GM19438 (cell line): ENCODE results near the gene CAPSL.
"Not testable (repeated sequence)": the region's sequence is repeated elsewhere in the genome, so short reads cannot be mapped to it uniquely, and the experiment has no call there.

ENCODE experiments used
- ATAC-seq: cut with Tn5 transposase; IDR thresholded peaks from one replicate; pipeline ENCODE4 v1.9.1; 2021; ENCODE audit warnings: low read depth; ENCODE audit not compliant: unreplicated experiment

The CAPSL gene

DNA sequence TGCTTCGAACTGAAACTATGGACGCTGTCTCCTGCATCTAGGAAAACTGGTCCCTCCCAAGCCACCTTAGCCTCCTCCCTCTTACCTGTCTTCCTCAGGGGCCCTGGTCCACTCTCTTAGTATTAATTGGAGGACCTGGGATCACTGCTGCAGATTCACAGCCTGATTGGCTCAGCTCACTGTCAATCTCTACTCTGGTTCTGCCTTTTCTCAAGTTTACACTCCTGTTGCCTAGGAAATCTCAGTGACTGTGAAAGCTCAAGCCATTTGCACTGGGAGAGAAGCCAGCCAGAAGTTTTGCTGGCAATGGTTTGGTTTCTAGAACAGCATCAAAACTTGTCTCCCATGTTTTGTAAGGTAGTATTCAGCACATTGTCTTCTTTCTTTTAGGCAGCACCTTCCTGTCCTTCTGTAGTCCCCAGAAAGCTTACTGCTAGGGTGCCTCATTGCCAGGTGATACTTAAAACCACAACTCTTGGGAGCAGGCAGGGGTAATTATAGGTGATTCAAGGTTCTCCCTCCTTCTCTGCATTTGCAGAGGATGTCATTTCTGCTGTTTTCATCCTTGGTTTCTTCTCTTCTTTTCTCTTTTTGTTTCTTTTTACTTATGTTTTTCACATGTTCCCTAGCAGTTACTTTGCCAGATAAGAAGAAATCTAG, at the start of gene CAPSL:
CAPSL (minus strand) TSS at position 55 of the 660 bp plus-strand sequence. CDS start 17,502 bp downstream, outside the sequence.
- ATAC-seq, result no peak

GRCh38 chr5:35987776-35988175, 49.4 kb upstream of the CAPSL start:
- no peak for ATAC-seq

- no peak for ATAC-seq
Observed at GRCh38 chr5:35979715-35980114, 41.3 kb upstream of the CAPSL start.

- not testable (repeated sequence) for ATAC-seq
Observed at GRCh38 chr5:35976859-35977258, 38.4 kb upstream of the CAPSL start.

DNA sequence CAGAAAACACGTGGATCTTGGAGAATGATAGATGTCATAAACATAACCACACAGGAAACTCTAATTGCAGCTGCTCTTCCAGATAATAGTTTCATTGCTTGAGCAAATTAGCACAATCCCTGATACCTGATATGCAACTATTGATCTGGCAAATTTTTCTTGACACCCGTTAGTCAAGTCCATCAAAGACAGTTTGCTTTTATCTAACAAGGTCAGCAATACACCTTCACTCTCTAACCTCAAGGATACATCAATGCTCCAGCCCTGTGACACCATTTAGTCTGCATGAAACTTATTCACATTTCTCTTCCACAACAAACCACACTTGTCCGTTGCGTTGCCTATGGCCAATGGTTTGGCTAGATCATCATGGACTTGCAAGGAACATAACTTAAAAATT, 36.1 kb upstream of the CAPSL start:
- ATAC-seq, result no peak

GRCh38 chr5:35971878-35972210, 33.4 kb upstream of the CAPSL start:
- ATAC-seq, result no peak

- ATAC-seq, result no peak
Observed at GRCh38 chr5:35971186-35971877, 32.9 kb upstream of the CAPSL start.

DNA sequence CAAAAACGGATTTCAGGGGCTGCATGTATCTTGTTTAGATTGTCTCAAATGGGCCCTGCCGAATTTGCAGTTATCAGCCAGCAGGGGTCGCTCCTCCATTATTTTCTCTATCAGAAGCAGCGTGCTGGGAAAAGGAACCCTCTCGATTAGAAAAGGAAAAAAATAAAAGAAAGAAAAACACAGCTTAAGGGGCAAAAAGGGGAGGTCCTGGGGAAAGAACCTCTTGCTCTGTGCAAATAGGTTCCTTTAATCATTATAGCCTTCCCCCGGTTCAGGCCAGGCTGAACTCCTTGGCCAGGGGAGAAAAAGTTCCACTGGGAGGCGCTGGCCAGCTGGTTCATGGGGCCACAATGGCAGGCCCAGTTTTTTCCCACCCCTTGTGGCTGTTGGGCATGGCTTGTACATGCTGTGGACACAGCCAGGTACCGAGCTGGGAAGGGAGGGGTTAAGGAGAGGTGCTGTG, 25.0 kb upstream of the CAPSL start:
- ATAC-seq, result no peak

DNA sequence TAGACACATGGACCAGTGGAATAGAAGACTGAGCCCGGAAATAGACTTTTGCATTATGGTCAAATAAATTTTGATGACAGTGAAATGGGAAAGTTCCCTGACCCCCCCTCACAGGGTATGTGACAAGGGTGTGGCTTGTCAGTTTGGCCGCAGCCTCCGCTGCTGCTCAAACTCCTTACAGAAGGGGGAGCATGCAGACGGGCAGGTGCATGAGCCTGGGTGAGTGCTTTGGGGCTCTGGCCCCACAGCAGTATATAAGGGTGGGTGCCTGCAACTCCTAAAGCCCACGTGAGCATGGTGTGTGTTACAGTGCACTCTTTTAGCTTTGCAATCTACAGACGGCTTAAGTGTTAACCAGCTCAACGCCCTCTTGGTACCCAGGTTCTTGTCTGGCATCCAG, 21.9 kb upstream of the CAPSL start:
- no peak for ATAC-seq

- no peak for ATAC-seq
Observed at GRCh38 chr5:35956429-35956828, 18.0 kb upstream of the CAPSL start.

DNA sequence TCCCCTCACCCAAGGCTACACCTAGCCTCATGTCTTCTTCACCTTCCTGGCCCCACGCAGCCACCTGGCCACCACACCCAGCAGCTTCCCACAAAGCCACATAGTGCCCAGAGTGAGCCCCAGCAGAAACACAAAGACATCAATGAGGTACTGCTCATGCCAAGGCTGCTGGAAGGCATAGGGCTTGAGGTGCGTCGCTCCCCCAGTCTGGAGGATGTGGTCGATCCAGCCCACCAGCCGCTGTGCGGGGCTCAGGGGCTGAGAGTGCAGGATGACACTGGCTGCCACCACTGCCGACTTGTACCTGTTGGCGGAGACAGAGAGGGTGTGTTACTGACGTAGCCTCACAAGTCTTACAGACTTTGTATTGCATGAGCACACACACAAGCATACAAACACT, 15.8 kb upstream of the CAPSL start:
- no peak for ATAC-seq

- ATAC-seq, result no peak
Observed at GRCh38 chr5:35947085-35947484, 8.7 kb upstream of the CAPSL start.

GRCh38 chr5:35939639-35940038, 1.2 kb upstream of the CAPSL start:
- ATAC-seq, result no peak

- ATAC-seq, result peak; percentile 81
Observed at GRCh38 chr5:35926389-35927051, 11.9 kb downstream of the CAPSL start.

DNA sequence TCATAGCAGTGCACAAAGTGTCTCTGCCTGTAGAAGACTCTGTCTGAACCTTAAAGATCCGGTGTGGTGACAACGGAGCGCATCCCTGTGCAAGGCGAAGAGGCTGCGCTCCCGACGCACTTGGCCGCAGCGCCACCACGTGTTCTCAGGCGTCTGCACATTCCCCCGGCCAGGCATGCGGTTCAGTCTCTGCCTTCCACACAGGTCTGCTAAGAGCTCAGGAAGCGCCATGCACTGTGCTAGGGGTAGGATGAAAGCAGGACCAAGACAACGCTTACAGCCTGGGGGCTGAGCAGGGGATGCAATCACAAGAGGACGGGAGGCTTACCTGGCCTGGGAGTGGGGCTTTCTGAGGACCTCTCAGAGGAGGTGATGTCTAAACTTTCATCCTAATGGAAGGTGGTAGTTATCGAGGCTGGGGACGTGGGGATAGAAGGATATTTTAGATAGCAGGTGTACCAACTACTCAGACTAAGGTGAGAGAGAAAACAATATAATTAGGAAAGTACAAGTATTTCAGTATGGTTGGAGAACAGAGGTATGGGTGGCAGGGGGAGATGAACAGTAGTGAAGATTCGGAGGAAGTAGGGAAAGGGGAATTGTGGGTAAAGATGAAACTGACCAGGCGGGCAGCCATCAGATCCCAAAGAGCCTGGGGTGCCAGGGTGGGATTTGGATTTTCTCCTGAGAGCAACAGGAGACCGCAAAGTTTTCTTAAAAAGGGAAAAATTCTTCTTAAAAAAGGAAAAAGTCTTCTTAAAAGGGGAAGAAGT, 13.3 kb downstream of the CAPSL start:
- ATAC-seq, result peak; percentile 71

GRCh38 chr5:35924122-35924949, 14.1 kb downstream of the CAPSL start:
- ATAC-seq, result no peak

DNA sequence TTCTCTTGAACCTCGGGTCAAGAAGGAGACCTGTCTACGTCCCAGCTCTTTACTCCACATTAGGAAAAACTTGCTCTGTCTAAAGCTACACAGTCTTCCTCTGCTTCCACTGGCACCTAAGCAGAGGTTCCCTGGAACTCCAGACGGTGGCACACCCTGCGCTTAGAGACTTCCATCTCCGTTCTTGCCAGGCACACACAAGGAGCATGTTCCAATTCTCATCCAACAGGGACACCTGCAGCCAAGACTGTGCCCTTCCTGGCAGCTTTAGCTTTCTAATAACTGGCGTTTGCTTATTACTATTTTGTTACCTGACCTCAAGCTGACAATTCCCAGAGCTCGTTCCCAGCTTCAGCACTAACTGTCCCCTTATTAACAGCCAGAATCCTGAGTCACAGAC, 16.0 kb downstream of the CAPSL start:
- ATAC-seq, result no peak

DNA sequence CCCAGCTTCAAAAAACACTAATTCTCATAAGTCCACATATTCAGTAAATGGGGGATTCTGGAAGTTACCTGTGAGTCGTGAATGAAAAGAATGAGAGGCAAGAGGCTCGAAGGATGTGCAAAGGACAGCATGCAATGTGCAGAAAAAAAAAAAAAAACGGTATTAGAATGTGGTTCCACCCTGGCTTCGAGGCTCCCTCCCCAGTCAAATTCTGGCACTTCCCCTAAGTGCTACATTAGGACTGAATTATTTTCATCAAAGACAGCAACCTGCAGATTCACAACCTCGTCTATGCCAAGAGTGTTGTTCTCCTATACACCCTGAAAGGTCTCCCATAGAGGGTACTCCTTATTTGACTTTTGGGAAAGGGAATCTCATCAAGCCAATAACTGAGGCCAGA, 16.5 kb downstream of the CAPSL start:
- no peak for ATAC-seq

GRCh38 chr5:35920890-35921289, 17.5 kb downstream of the CAPSL start:
- no peak for ATAC-seq

DNA sequence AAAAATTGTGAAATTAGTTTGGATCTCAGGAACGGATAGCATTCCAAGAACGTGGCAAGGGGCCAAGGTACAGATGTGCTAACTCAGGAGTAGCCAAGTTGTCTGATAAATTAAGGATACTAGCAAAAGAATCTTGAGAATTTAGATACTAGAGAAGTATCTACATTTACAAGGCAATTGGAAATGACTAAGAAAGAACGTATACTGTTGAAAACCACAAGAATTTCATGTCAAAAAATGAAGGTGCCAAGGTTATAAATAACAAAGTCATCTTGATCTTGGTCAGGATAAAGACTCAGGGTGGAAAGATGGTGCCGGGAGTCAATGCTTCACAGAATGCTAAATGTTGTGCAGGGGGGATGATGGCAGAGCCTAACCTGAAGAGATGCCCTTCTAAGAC, 19.2 kb downstream of the CAPSL start:
- ATAC-seq, result no peak
